Testis (tissue), 3 donors: ENCODE results near the gene KCNIP3. TPM values are rescaled to one million over a fixed set of nuclear protein-coding genes. Genes with fewer than 3 reads are reported as not detected.
"Not testable (repeated sequence)": the region's sequence is repeated elsewhere in the genome, so short reads cannot be mapped to it uniquely, and the experiment has no call there.

Source experiments
- DNase-seq: peaks from one replicate; pipeline ENCODE4 v3.0.0-alpha.2; 2019
- H3K27ac ChIP-seq, 2 donors: fragments of 200-600 bp; sonication (generic); one replicate each; pipeline ENCODE4 v1.5.1; 2019
- H3K27me3 ChIP-seq: fragments of 200-600 bp; sonication (generic); one replicate; pipeline ENCODE4 v1.5.1; 2019
- H3K36me3 ChIP-seq: fragments of 200-600 bp; sonication (generic); one replicate; pipeline ENCODE4 v1.5.1; 2017; ENCODE audit warnings: low read depth; ENCODE audit errors: missing control alignments
- H3K4me1 ChIP-seq: fragments of 200-600 bp; sonication (generic); one replicate; pipeline ENCODE4 v1.5.1; 2019
- H3K4me3 ChIP-seq, 2 donors: fragments of 200-600 bp; sonication (generic); one replicate each; pipeline ENCODE4 v1.5.1; 2017 to 2019
- H3K9me3 ChIP-seq: fragments of 200-600 bp; sonication (generic); one replicate; pipeline ENCODE4 v1.5.1; 2017
- CTCF ChIP-seq, 3 experiments: fragments of 450-650 bp in 2 of 3; fragments of 200-600 bp in 1 of 3; sonication (generic) in 1 of 3; IDR thresholded peaks; one replicate each; pipeline ENCODE4 v1.5.1; 2016 to 2019; ENCODE audit warnings: antibody characterized with exemption in 3 of 3, mild to moderate bottlenecking in 2 of 3, moderate library complexity in 1 of 3
- POLR2A ChIP-seq: fragments of 450-650 bp; IDR thresholded peaks from one replicate; pipeline ENCODE4 v1.6.1; 2017; ENCODE audit warnings: antibody characterized with exemption, mild to moderate bottlenecking, moderate library complexity
- whole genome bisulfite sequencing, 2 donors: methylation state at CpG; one replicate each; pipeline ENCODE4 v1.1.5; 2018; 5-methylcytosine and 5-hydroxymethylcytosine counted together
- intact Hi-C: fragments of 100-400 bp; cut with DNase I; formaldehyde crosslinking; loops from one replicate; pipeline ENCODE4 v1.15.1; 2023; ENCODE audit warnings: low total_unique reads
- polyA plus RNA-seq: library from polyadenylated mRNA; stranded (reverse); fragments of 350-450 nt; fragmentation: Illumina TruSeq; extraction: RNeasy Lipid Tissue Mini Kit (QIAGEN cat#74804); gene quantifications from one replicate; pipeline ENCODE4 v1.2.3, GENCODE V29; 2014; ENCODE audit warnings: low read depth, low replicate concordance; ENCODE audit not compliant: insufficient read depth
- total RNA-seq, 2 donors: library from RNA; depleted of rRNA; stranded (reverse); fragments of >200 nt; gene quantifications; one replicate each; pipeline ENCODE4 v1.2.3, GENCODE V29; 2016

KCNIP3 gene
- total and polyA plus RNA-seq, 3 donors from 2014 or later: 23.9 to 69.1 (median 43.4) TPM

DNA sequence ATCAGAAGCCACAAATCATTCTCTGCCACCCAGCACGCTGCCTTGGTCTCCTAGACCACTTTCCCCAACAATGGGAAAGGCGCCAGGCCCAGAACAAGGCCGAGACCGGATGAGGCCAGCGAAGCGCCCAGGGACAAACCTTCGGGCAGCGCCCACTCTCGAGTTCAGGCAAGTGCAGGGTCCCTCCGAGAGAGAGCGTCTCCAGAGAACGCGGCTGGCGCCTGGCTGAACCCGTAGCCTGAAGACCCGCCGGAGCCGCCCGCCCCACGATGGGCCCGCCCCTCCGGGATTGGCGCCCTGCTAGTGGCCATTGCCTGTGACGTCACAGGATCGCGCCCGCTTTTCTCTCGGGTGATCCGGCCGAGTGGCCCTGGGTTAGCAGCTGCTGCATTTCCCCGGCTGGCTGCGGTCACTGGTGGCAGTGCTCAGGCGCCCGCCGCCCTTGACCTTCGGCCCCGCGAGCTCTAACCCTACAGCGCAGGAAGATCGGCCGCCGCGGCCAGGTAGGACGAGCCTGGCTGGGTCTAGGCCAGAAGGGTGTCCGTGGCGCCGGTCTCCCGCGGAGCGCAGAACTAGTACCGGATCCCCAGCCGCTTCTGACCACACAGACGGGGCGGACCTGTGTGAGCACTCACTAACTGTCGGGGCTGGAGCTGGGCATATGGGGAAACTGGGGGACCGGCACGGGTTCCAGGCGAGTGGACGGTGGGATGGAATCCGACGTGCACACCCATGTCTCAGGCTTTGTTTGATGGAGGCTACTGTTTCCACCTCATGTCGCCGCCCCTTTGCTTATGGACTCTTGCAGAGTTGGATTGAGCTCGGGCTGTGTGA lies 105.4 kb downstream of the KCNIP3 start, which contains the start of gene FAHD2A:
TSS of gene FAHD2A (plus strand) at position 339 of the 834 bp plus-strand sequence. CDS start 2,851 bp downstream, outside the sequence.
- H3K36me3 ChIP-seq: no peaks in the 10 kb centered on the region
- H3K4me1 ChIP-seq: peaks cover 16% of the 10 kb centered on the region
- TF ChIP-seq CTCF (IDR thresholded peaks at IDR 0.05) (no peak), POLR2A (no peak)
- H3K4me3 ChIP-seq: peak within 1 kb of the TSS; percentile 84 to 86
- no peaks in the 10 kb centered on the region for H3K27me3 ChIP-seq
- 0% methylated on average over 23 to 39 of the region's 64 CpGs for WGBS, 2 donors
- intact Hi-C loops: loop anchor here (5.0 kb wide), 1 partner anchor 60 kb away; no protein-coding TSS in a partner anchor
- DNase-seq: peak; percentile 98
- peak within 1 kb of the TSS; percentile 80 to 89 for H3K27ac ChIP-seq
- no peaks in the 10 kb centered on the region for H3K9me3 ChIP-seq

GRCh38 chr2:95403204-95403721 lies 106.1 kb downstream of the KCNIP3 start:
- peak; percentile 20 to 40 (median 21) for TF ChIP-seq CTCF (IDR thresholded peaks at IDR 0.05)
- peak; percentile 74 for DNase-seq
- Histone ChIP-seq H3K4me1 (peaks cover 16% of the 10 kb centered on the region), H3K27ac (peak overlapping the region in 1 of 2 donors; percentile 80), H3K4me3 (peak overlapping the region; percentile 84 to 86)
- H3K27me3 ChIP-seq, H3K36me3 ChIP-seq, H3K9me3 ChIP-seq: not testable (repeated sequence)
- WGBS, 2 donors: 1 to 3% methylated on average over 5 of the region's 5 CpGs
- intact Hi-C loops: loop anchor here (5.0 kb wide), 1 partner anchor 61 kb away; no protein-coding TSS in a partner anchor

- not testable (repeated sequence) for DNase-seq, H3K27ac ChIP-seq, H3K4me3 ChIP-seq
Observed at GRCh38 chr2:95403824-95404223, 106.7 kb downstream of the KCNIP3 start.

DNA sequence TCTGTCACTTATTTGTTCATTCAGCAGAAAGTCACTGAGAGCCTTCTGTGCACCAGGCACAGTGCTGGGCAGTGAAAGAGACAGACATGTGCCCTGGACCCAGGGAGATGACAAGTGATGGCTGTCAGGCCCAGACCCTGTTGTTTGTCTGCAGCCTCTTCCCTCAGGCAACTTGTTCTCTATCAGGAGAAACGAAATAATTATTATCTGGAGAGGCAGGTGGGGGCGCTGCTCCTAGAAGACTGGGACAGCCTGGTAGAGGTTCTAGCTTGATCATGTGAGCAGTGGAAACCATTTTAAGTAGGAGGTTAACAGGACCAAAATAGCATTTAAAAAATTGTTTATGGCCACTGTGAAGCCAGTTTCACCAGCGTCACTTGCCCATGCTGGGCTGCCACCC lies 107.5 kb downstream of the KCNIP3 start:
- not testable (repeated sequence) for H3K36me3 ChIP-seq, H3K27ac ChIP-seq, H3K27me3 ChIP-seq, DNase-seq, H3K4me3 ChIP-seq, H3K9me3 ChIP-seq
- intact Hi-C loops: loop anchor here (5.0 kb wide), 1 partner anchor 62 kb away; no protein-coding TSS in a partner anchor
- 72 to 81% methylated on average over 2 to 3 of the region's 3 CpGs for WGBS, 2 donors
- H3K4me1 ChIP-seq: peaks cover 16% of the 10 kb centered on the region

More at GRCh38 chr2:95403824-95404223, 106.7 kb downstream of the KCNIP3 start:
- not testable (repeated sequence) for H3K27me3 ChIP-seq, H3K36me3 ChIP-seq, H3K9me3 ChIP-seq
- intact Hi-C loops: loop anchor here (5.0 kb wide), 1 partner anchor 62 kb away; no protein-coding TSS in a partner anchor
- WGBS, 2 donors: 56 to 74% methylated on average over 5 of the region's 5 CpGs
- peaks cover 16% of the 10 kb centered on the region for H3K4me1 ChIP-seq

- DNase-seq, H3K27ac ChIP-seq, intact Hi-C loops, H3K9me3 ChIP-seq, H3K4me3 ChIP-seq, H3K36me3 ChIP-seq, H3K4me1 ChIP-seq, H3K27me3 ChIP-seq: not testable (repeated sequence)
- WGBS, 2 donors: 74 to 75% methylated on average over 5 of the region's 5 CpGs
Observed at GRCh38 chr2:95411239-95411638, 114.1 kb downstream of the KCNIP3 start.

- DNase-seq: peak; percentile 91
- intact Hi-C loops: not testable (repeated sequence)
Observed at GRCh38 chr2:95414015-95414594, 117.0 kb downstream of the KCNIP3 start.

DNA sequence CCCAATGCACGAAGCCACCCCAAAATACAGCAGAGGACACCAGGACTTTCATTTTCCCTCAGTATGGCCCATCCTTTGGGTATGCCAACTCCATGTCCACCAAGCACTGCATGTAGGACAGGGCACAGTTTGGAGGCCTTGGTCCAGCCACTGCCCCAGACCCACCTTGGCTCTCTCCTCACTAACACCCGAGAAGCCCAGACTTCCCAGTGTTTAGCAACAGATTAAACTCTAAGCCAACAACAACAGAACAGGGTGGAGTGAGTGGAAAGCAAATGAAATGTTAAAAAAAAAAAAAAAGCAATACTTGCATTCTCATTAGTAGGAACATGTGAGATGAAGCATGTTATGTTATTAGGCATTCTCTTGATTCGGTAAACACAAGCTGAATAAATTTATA lies 118.0 kb downstream of the KCNIP3 start:
- H3K4me1 ChIP-seq, H3K9me3 ChIP-seq, H3K4me3 ChIP-seq, intact Hi-C loops, H3K27ac ChIP-seq, H3K27me3 ChIP-seq, DNase-seq, H3K36me3 ChIP-seq: not testable (repeated sequence)
- WGBS, 2 donors: 58 to 73% methylated on average over 3 of the region's 3 CpGs

More at GRCh38 chr2:95414015-95414594, 117.0 kb downstream of the KCNIP3 start:
- not testable (repeated sequence) for H3K4me3 ChIP-seq, H3K4me1 ChIP-seq, H3K27ac ChIP-seq, H3K27me3 ChIP-seq, H3K9me3 ChIP-seq, H3K36me3 ChIP-seq
- TF ChIP-seq CTCF (IDR thresholded peaks at IDR 0.05): peak; percentile 72 to 84 (median 83)
- 65 to 66% methylated on average over 9 of the region's 9 CpGs for WGBS, 2 donors

DNA sequence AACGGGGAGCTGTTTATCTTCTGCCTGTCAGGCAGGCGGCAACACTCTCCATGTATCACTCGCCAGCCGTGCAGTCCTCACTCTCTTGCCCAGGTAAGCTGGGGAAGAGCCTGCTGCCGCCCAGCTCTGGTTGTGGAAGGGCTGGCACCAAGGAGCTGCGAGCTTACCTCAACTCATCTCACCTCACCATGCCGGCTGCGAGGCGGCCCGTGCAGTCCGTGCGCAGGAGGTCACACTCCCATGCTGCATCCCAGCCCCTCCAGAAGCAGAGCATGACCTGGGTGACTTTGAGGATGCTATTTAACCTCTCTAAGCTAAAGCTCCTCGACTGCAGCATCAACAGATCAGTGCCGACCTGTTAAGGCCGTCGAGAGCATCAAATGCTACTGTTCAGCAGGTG lies 118.4 kb downstream of the KCNIP3 start:
- WGBS, 2 donors: 81 to 82% methylated on average over 12 to 16 of the region's 16 CpGs
- DNase-seq, intact Hi-C loops: not testable (repeated sequence)

More for the DNA sequence above, 118.4 kb downstream of the KCNIP3 start:
- H3K4me1 ChIP-seq, H3K36me3 ChIP-seq, H3K4me3 ChIP-seq, H3K27ac ChIP-seq, H3K9me3 ChIP-seq, H3K27me3 ChIP-seq: not testable (repeated sequence)
